GM12874 (cell line): ENCODE results near the gene EXOG.

Source experiments
- TF ChIP-seq, protein P1 (sequence below): IDR thresholded peaks from 2 replicates; pipeline ENCODE4 v1.5.1; 2011; ENCODE audit warnings: low read depth, mild to moderate bottlenecking, control low read depth, low read length, moderate library complexity; ENCODE audit not compliant: insufficient read depth

EXOG gene

GRCh38 chr3:38475716-38476115 lies 20.4 kb upstream of the EXOG start:
- TF ChIP-seq, protein P1, sequence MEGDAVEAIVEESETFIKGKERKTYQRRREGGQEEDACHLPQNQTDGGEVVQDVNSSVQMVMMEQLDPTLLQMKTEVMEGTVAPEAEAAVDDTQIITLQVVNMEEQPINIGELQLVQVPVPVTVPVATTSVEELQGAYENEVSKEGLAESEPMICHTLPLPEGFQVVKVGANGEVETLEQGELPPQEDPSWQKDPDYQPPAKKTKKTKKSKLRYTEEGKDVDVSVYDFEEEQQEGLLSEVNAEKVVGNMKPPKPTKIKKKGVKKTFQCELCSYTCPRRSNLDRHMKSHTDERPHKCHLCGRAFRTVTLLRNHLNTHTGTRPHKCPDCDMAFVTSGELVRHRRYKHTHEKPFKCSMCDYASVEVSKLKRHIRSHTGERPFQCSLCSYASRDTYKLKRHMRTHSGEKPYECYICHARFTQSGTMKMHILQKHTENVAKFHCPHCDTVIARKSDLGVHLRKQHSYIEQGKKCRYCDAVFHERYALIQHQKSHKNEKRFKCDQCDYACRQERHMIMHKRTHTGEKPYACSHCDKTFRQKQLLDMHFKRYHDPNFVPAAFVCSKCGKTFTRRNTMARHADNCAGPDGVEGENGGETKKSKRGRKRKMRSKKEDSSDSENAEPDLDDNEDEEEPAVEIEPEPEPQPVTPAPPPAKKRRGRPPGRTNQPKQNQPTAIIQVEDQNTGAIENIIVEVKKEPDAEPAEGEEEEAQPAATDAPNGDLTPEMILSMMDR, result no peak

- TF ChIP-seq, protein P1, result no peak
These were observed 19.9 kb upstream of the EXOG start for GRCh38 chr3:38476157-38476756.

- TF ChIP-seq, protein P1, result no peak
These were observed 18.9 kb upstream of the EXOG start for GRCh38 chr3:38477057-38477820.

DNA sequence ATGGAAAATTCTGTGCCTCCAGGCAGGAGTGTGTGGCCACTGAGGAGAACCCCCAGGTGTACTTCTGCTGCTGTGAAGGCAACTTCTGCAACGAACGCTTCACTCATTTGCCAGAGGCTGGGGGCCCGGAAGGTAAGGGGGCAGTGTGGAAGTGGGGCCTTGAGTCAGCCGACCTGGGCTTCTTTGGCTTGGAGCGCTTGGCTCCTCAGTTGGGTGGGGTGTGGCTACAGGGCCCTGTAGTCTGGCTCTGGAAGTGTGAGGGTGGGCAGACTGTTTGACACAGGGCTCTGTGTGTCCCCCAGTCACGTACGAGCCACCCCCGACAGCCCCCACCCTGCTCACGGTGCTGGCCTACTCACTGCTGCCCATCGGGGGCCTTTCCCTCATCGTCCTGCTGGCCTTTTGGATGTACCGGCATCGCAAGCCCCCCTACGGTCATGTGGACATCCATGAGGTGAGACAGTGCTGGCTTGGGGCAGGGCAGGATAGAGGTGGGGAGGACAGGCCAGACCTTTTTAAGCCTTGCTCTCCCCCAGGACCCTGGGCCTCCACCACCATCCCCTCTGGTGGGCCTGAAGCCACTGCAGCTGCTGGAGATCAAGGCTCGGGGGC lies 18.2 kb upstream of the EXOG start:
- TF ChIP-seq, protein P1, result no peak

DNA sequence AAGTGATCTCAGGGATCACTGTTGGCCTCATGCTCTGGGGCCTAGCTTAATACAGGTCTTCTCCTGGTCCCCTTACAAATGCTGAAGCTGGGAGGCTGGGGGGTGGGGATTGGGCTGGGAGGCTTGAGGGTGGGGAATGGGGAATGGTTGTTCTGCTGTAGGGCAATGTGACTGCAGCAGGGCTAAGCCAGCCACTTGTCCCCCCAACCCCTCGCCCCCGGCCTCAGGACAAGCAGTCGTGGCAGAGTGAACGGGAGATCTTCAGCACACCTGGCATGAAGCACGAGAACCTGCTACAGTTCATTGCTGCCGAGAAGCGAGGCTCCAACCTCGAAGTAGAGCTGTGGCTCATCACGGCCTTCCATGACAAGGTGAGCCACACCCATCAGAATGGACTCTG lies 17.2 kb upstream of the EXOG start:
- TF ChIP-seq, protein P1, result no peak

- TF ChIP-seq, protein P1, result peak; percentile 83
These were observed 16.6 kb upstream of the EXOG start for GRCh38 chr3:38479431-38480092.

DNA sequence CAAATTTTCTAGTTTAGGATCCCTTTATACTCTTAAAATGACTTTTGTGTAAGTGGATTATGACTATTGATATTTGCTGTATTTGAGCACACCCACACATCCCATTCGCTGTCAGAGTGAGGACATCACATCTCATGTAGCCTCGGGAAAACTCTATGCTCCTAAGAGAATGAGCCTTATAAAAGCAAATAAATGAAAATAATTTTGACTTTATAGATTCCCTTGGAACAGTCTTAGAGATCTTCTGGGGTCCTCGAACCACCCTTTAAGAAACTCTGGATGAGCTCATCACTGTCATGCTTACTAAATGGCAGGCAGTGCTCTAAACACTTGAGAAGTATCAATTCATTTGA lies 16.1 kb upstream of the EXOG start:
- TF ChIP-seq, protein P1, result no peak
